Tibial nerve (tissue), 3 donors: ENCODE data around the gene GPR101.

Experiments
- POLR2A ChIP-seq, 2 donors: fragments of 450-650 bp; IDR thresholded peaks; one replicate each; pipeline ENCODE4 v1.6.1; 2017; ENCODE audit warnings: antibody characterized with exemption in 2 of 2, mild to moderate bottlenecking in 2 of 2, moderate library complexity in 2 of 2
- TF ChIP-seq, protein P1 (sequence below), 5 experiments: fragments of 200-600 bp in 3 of 5; fragments of 450-650 bp in 2 of 5; sonication (generic) in 3 of 5; IDR thresholded peaks; one replicate each; pipeline ENCODE4 v1.5.1; 2016 to 2019; ENCODE audit warnings: antibody characterized with exemption in 5 of 5, mild to moderate bottlenecking in 3 of 5, moderate library complexity in 2 of 5

DNA sequence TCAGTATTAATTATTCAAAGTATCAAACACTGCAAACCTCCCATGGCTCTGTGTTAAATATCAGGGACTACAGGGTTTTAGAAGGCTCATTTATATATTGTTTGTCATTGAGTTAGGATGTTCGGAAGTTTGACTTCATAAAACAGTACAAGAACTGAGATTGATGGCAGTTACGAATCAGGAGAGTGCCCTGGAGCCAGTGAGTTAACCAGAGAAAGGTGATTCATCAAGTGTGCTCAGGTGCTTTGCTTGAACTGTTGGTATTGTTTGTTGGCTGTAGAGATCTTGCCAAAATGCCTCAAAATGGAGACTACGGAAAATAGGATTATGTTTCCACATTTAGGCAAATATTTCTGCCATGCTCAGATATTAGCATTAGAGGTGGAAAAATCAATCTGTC lies 7.5 kb upstream of the GPR101 start:
- no peak for TF ChIP-seq POLR2A (IDR thresholded peaks at IDR 0.05)
- TF ChIP-seq, protein P1, sequence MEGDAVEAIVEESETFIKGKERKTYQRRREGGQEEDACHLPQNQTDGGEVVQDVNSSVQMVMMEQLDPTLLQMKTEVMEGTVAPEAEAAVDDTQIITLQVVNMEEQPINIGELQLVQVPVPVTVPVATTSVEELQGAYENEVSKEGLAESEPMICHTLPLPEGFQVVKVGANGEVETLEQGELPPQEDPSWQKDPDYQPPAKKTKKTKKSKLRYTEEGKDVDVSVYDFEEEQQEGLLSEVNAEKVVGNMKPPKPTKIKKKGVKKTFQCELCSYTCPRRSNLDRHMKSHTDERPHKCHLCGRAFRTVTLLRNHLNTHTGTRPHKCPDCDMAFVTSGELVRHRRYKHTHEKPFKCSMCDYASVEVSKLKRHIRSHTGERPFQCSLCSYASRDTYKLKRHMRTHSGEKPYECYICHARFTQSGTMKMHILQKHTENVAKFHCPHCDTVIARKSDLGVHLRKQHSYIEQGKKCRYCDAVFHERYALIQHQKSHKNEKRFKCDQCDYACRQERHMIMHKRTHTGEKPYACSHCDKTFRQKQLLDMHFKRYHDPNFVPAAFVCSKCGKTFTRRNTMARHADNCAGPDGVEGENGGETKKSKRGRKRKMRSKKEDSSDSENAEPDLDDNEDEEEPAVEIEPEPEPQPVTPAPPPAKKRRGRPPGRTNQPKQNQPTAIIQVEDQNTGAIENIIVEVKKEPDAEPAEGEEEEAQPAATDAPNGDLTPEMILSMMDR (IDR thresholded peaks at IDR 0.05), result no peak
